Prostate gland (tissue), 2 donors: ENCODE results near the gene SHROOM3. TPM values are rescaled to one million over a fixed set of nuclear protein-coding genes. Genes with fewer than 3 reads are reported as not detected.
A peak's percentile ranks its signal among the peaks of the same experiment; 100 is the strongest.

ENCODE experiments used
- DNase-seq: peaks from one replicate; pipeline ENCODE4 v3.0.0-alpha.2; 2019; ENCODE audit warnings: low spot score
- H3K27ac ChIP-seq, 2 donors: fragments of 200-600 bp; sonication (generic); 2 replicates each; pipeline ENCODE4 v1.5.1; 2017 to 2019
- H3K27me3 ChIP-seq: fragments of 200-600 bp; sonication (generic); replicated peaks from 2 replicates; pipeline ENCODE4 v1.5.1; 2019; ENCODE audit not compliant: insufficient read depth
- H3K36me3 ChIP-seq, 2 donors: fragments of 200-600 bp; sonication (generic); 1 replicate in 1 of 2; 2 replicates in 1 of 2; pipeline versions ENCODE4 v1.5.1 to v1.8.1; 2017 to 2019
- H3K4me1 ChIP-seq: fragments of 200-600 bp; sonication (generic); replicated peaks from 2 replicates; pipeline ENCODE4 v1.5.1; 2019
- H3K4me3 ChIP-seq, 2 donors: fragments of 200-600 bp; sonication (generic); 2 replicates each; pipeline ENCODE4 v1.5.1; 2017 to 2019
- H3K9me3 ChIP-seq: fragments of 200-600 bp; sonication (generic); 2 replicates; pipeline ENCODE4 v1.5.1; 2017
- POLR2A ChIP-seq: fragments of 450-650 bp; IDR thresholded peaks from one replicate; pipeline ENCODE4 v1.6.1; 2016; ENCODE audit warnings: antibody characterized with exemption, mild to moderate bottlenecking
- POLR2AphosphoS5 ChIP-seq: sonication (generic); formaldehyde crosslinking; IDR thresholded peaks from one replicate; pipeline ENCODE4 v1.6.1; 2017; ENCODE audit warnings: antibody characterized with exemption
- WGBS: methylation state at CpG from one replicate; pipeline ENCODE4 v1.1.5; 2018; 5-methylcytosine and 5-hydroxymethylcytosine counted together
- intact Hi-C: fragments of 100-400 bp; cut with DNase I; formaldehyde crosslinking; loops from one replicate; pipeline ENCODE4 v1.14.2; 2022
- total RNA-seq, 2 donors: library from RNA; depleted of rRNA; stranded (reverse); fragments of >200 nt; gene quantifications; one replicate each; pipeline ENCODE4 v1.1.0, GENCODE V29; 2016
- TF ChIP-seq, protein P1 (sequence below), 4 experiments: fragments of 200-600 bp in 2 of 4; fragments of 450-650 bp in 2 of 4; sonication (generic) in 2 of 4; IDR thresholded peaks; 1 replicate in 3 of 4; 2 replicates in 1 of 4; pipeline ENCODE4 v1.5.1; 2016 to 2019; ENCODE audit warnings: antibody characterized with exemption in 4 of 4, mild to moderate bottlenecking in 2 of 4, moderate library complexity in 2 of 4

SHROOM3 gene
- total RNA-seq, 2 donors from 2014 or later = 107 to 137 TPM

DNA sequence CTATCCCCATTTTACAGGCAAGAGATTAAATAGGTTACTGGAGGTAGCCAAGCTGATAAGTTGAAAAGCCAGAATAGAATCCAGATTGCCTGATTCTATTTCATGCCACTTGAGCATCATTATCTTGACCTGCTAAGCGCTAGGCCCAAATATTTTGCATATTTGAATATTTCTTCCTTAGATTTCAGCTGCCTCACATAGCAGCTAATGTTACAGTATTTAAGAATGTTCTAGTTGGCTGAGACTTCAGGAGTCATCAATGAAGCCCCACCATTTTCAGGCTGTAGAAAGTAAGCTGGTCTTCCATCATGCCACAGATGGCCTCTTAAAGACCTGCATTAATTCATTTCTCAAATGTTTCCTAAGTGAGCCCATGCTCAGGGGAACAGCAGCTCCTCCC lies 121.4 kb downstream of the SHROOM3 start:
- no peak overlapping the region for H3K27ac ChIP-seq

DNA sequence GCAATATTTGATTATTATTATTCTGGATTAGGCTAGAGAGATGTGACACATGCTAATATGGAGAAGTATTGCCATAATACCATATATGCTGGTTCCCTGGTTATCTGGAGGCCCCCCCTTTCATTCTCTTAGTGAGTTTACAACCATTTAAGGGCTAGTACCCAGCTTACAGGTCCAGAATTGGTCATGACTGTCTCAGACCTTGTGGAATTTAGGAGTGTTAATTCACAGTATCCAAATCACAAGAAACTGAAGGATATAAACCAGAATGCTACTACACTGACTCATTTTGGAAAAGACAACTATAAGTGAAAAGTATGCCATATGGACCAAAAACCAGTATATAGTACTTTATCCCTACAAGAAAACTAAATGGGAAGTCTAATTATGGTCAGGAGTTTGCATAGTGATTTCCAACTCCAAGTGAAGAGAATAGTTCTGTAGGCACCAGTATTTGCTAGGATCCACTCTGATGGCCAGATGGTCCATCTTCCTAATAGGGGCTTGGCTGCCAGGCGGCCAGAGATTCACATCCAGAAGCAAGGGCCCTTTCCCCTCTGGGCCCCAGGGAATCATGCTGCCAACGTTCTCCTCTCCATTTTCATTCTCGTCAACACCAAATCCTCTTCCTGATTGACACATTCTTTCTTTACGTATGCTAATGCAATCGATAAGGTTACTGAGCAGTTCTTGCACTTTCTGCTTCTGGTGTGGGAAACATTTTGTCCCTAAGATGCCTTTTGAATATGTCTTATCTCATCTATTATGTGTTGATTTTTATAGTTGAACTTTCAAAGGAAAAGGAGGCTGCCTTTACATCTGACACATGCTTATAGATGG lies 123.6 kb downstream of the SHROOM3 start:
- no peak for DNase-seq
- Histone ChIP-seq H3K36me3 (no peaks in the 10 kb centered on the region), H3K27me3 (no peaks in the 10 kb centered on the region), H3K4me3 (no peak overlapping the region), H3K4me1 (peaks cover 3% of the 10 kb centered on the region), H3K27ac (peak overlapping the region in 1 of 2 donors; percentile 45), H3K9me3 (no peaks in the 10 kb centered on the region)
- 70% methylated on average over 5 of the region's 5 CpGs for WGBS
- intact Hi-C loops = no loop called here
- TF ChIP-seq, protein P1, sequence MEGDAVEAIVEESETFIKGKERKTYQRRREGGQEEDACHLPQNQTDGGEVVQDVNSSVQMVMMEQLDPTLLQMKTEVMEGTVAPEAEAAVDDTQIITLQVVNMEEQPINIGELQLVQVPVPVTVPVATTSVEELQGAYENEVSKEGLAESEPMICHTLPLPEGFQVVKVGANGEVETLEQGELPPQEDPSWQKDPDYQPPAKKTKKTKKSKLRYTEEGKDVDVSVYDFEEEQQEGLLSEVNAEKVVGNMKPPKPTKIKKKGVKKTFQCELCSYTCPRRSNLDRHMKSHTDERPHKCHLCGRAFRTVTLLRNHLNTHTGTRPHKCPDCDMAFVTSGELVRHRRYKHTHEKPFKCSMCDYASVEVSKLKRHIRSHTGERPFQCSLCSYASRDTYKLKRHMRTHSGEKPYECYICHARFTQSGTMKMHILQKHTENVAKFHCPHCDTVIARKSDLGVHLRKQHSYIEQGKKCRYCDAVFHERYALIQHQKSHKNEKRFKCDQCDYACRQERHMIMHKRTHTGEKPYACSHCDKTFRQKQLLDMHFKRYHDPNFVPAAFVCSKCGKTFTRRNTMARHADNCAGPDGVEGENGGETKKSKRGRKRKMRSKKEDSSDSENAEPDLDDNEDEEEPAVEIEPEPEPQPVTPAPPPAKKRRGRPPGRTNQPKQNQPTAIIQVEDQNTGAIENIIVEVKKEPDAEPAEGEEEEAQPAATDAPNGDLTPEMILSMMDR (IDR thresholded peaks at IDR 0.05) = no peak
- TF ChIP-seq POLR2AphosphoS5 (no peak), POLR2A (no peak)

More for the DNA sequence above, 121.4 kb downstream of the SHROOM3 start:
- Histone ChIP-seq H3K4me1 (no peaks in the 10 kb centered on the region), H3K36me3 (no peaks in the 10 kb centered on the region), H3K27me3 (no peaks in the 10 kb centered on the region), H3K4me3 (no peak overlapping the region), H3K9me3 (no peaks in the 10 kb centered on the region)
- TF ChIP-seq, protein P1 (IDR thresholded peaks at IDR 0.05) = no peak
- TF ChIP-seq POLR2AphosphoS5 (no peak), POLR2A (no peak)
- 92% methylated on average over 1 of the region's 1 CpG for WGBS
- intact Hi-C loops = no loop called here
- no peak for DNase-seq

DNA sequence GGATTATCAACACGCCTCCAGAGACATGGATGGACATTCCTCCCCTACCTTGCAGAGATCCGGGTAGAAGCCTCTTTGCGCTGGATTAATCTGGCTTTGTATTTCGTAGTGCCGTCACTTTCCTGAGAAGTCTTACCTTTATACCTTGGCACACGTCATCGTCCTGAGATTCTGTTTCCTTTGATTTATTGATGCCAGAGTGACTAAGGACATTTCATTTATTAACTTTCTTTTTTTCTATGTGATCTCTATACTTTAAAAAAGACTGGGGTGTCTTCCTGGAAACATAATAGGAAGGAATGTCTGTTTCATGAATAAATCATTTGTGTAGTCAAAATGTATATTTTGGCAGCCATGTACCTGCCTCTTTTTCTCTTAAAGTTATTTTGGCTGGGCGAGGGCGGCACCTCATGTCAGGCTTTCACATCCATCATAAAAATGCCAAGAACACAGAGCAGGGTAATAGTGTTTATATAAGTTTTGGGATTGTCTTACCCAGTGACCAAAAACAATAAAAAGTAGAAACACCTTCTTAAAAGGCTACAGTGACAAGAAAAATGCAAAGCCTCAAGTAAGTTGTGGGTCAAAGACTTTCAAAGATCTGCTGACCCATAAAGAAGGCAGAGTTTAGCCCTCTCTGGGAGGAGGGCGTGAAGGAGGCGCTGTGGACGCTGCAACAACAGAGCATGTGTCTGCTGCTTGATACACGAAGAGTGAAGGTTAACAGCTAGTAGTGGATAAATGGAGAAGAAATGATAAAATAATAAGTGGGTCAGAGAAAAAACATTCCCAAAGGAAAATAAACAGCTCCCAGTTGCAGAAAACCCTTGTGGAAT lies 124.4 kb downstream of the SHROOM3 start:
- H3K27me3 ChIP-seq = no peaks in the 10 kb centered on the region
- H3K4me1 ChIP-seq = peaks cover 3% of the 10 kb centered on the region
- no peak for DNase-seq
- intact Hi-C loops = no loop called here
- peak overlapping the region in 1 of 2 donors; percentile 45 for H3K27ac ChIP-seq
- TF ChIP-seq POLR2A (no peak), POLR2AphosphoS5 (no peak)
- TF ChIP-seq, protein P1 (IDR thresholded peaks at IDR 0.05) = no peak
- 37% methylated on average over 13 of the region's 13 CpGs for WGBS
- no peak overlapping the region for H3K4me3 ChIP-seq
- H3K36me3 ChIP-seq = no peaks in the 10 kb centered on the region
- no peaks in the 10 kb centered on the region for H3K9me3 ChIP-seq

DNA sequence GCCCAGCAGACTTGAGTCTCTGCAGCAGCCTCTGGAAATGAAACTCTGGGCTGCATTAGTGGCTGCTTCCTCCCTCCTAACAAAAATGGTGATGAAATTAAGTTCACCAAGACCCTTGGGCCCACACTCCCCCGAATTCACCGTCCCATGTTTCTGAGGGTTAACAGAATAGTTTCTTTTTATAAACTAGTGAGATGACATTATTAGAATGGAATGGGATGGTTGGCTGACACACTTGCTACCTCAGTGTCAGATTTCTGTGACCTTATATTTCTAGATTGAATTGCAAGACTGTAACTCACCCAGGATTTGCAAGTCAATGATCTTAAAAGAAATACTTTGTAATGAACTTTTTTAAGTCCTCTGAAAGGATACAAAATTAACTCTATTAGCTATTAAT lies 127.1 kb downstream of the SHROOM3 start:
- no peak for DNase-seq
- TF ChIP-seq POLR2AphosphoS5 (no peak), POLR2A (no peak)
- TF ChIP-seq, protein P1 (IDR thresholded peaks at IDR 0.05) = no peak
- peak overlapping the region; percentile 23 to 77 for H3K27ac ChIP-seq
- peaks cover 3% of the 10 kb centered on the region for H3K4me1 ChIP-seq
- intact Hi-C loops = no loop called here
- H3K27me3 ChIP-seq = no peaks in the 10 kb centered on the region
- no peaks in the 10 kb centered on the region for H3K9me3 ChIP-seq
- H3K4me3 ChIP-seq = no peak overlapping the region
- H3K36me3 ChIP-seq = no peaks in the 10 kb centered on the region
- WGBS = 47% methylated on average over 2 of the region's 2 CpGs
